SK-N-SH (cell line): ENCODE results near the gene ASTN2.

Source experiments
- CTCF ChIP-seq: fragments of 200-600 bp; sonication (generic); IDR thresholded peaks from 2 replicates; pipeline ENCODE4 v1.6.1; 2017; ENCODE audit warnings: antibody characterized with exemption, mild to moderate bottlenecking, moderate library complexity
- EP300 ChIP-seq, 2 experiments: IDR thresholded peaks; 2 replicates each; pipeline versions ENCODE4 v1.4.0 to v1.6.1; 2012; ENCODE audit warnings: borderline replicate concordance in 1 of 2, low read depth in 1 of 2, low read length in 1 of 2
- EZH2phosphoT487 ChIP-seq: fragments of 200-600 bp; sonication (generic); IDR thresholded peaks from 2 replicates; pipeline ENCODE4 v1.6.1; 2017; ENCODE audit warnings: low read depth, mixed run types, mild to moderate bottlenecking, antibody characterized with exemption, moderate library complexity, borderline replicate concordance
- FOXM1 ChIP-seq: IDR thresholded peaks from 2 replicates; pipeline ENCODE4 v1.4.0; 2012; ENCODE audit warnings: low read depth, mild to moderate bottlenecking
- GABPA ChIP-seq: IDR thresholded peaks from 2 replicates; pipeline ENCODE4 v1.4.0; 2012; ENCODE audit warnings: low read depth, mild to moderate bottlenecking
- MAX ChIP-seq: IDR thresholded peaks from 2 replicates; pipeline ENCODE4 v1.4.0; 2012; ENCODE audit warnings: low read depth
- RFX5 ChIP-seq: IDR thresholded peaks from 2 replicates; pipeline ENCODE4 v1.6.1; 2012; ENCODE audit warnings: mild to moderate bottlenecking, improper control_type of control experiment, low read length
- USF2 ChIP-seq: fragments of 150-350 bp; IDR thresholded peaks from 2 replicates; pipeline ENCODE4 v1.6.1; 2017; ENCODE audit warnings: antibody characterized with exemption, low read length, low read depth, borderline replicate concordance
- ZBTB33 ChIP-seq: IDR thresholded peaks from 2 replicates; pipeline ENCODE4 v1.4.0; 2012; ENCODE audit warnings: low read depth, borderline replicate concordance

GRCh38 chr9:117434566-117434965 is 19.7 kb upstream of the ASTN2 start:
- TF ChIP-seq RFX5 (no peak), CTCF (no peak), GABPA (no peak), FOXM1 (no peak), USF2 (no peak), EP300 (IDR thresholded peaks at IDR 0.05; ENCODE audit: borderline replicate concordance in 1 of 2, low read depth in 1 of 2, low read length in 1 of 2) (no peak), EZH2phosphoT487 (no peak), ZBTB33 (no peak), MAX (no peak)
